ENCODE measurements around the gene SPRR2G.
"Not testable (repeated sequence)": the region's sequence is repeated elsewhere in the genome, so short reads cannot be mapped to it uniquely, and the experiment has no call there.

GRCh38 chr1:153188301-153188700, 37.6 kb upstream of the SPRR2G start:
- not testable (repeated sequence) for TF ChIP-seq POLR2A, CTCF (IDR thresholded peaks at IDR 0.05)
